Left ventricle myocardium superior (tissue), 1 donor: ENCODE data around the gene CDK5RAP1. TPM values are rescaled to one million over a fixed set of nuclear protein-coding genes. Genes with fewer than 3 reads are reported as not detected.
"Not testable (repeated sequence)": the region's sequence is repeated elsewhere in the genome, so short reads cannot be mapped to it uniquely, and the experiment has no call there.

ENCODE experiments used
- ATAC-seq: fragments of 200-7000 bp; cut with Tn5 transposase; one replicate; pipeline ENCODE4 v1.9.1; 2020; ENCODE audit warnings: mild to moderate bottlenecking, moderate library complexity
- DNase-seq: peaks from one replicate; pipeline ENCODE4 v3.0.0-alpha.2; 2020
- intact Hi-C: fragments of 100-400 bp; cut with micrococcal nuclease; formaldehyde crosslinking; loops from one replicate; pipeline ENCODE4 v1.11.0; 2022
- long read RNA-seq: library from polyadenylated mRNA; unstranded; transcript quantifications from one replicate; pipeline ENCODE4 v2.0.0, GENCODE V29; 2021
- total RNA-seq: library from RNA; stranded (reverse); fragmentation: NEBNext Ultra II Directional; extraction: Animal tissue kit (Norgen Biotek cat#: 25700); gene quantifications from one replicate; pipeline ENCODE4 v1.2.1, GENCODE V29; 2021
- donor health status: DM: no; HTN: yes; CAD: no; lungs with severe emphysema.

The CDK5RAP1 gene, protein sequence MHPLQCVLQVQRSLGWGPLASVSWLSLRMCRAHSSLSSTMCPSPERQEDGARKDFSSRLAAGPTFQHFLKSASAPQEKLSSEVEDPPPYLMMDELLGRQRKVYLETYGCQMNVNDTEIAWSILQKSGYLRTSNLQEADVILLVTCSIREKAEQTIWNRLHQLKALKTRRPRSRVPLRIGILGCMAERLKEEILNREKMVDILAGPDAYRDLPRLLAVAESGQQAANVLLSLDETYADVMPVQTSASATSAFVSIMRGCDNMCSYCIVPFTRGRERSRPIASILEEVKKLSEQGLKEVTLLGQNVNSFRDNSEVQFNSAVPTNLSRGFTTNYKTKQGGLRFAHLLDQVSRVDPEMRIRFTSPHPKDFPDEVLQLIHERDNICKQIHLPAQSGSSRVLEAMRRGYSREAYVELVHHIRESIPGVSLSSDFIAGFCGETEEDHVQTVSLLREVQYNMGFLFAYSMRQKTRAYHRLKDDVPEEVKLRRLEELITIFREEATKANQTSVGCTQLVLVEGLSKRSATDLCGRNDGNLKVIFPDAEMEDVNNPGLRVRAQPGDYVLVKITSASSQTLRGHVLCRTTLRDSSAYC
- 20.6 TPM for total RNA-seq
- long read RNA-seq, transcript CDK5RAP1-202 (14 exons, 2,122 nt) = major isoform, 27 of 50 reads
- long read RNA-seq, partial matches to known transcripts = 2 of 50 reads
- long read RNA-seq, other reads (novel, unspliced or antisense) = 19 of 50 reads

DNA sequence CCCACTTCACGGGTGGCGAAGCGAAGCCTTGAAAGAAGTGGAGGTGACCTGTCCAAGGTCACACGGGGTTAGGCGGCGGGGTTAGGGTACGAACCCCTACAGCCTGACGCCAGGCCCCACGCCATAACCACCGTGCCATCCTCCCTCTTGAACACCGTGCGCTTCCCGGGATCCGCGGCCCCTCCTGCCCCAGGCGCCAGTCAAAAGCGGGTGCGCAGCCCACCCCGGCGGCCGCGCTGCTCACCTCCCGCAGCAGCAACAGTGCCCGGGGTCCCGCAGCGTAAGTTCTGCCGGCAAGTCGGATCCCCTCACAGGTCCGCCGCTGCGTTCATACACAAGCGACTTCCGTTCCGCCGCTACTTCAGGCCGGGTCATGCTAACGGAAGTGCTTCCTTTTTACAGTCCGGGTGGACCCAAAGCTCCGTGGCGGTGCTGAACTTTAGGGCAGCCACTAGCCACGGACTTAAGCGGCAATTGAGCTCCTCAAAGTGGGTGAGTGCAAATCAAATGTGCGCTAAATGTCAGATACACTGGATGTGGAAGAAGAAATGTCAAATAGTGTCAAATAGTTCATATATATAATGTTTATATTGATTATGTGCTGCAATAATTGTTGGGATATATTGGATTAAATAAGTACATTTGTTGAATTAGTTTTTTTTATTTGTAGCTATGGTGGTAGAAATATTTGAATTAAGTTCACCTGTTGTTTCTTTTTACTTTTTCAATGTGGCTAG, at the start of gene CDK5RAP1:
Gene CDK5RAP1 (minus strand): TSS at position 336 of the 737 bp plus-strand sequence. CDS start 4,455 bp downstream, outside the sequence.
- peak; percentile 88 for DNase-seq
- intact Hi-C loops = no loop called here

GRCh38 chr20:33450867-33451266, 49.5 kb upstream of the CDK5RAP1 start:
- intact Hi-C loops = no loop called here
- ATAC-seq (no peak), DNase-seq (no peak)

More for the DNA sequence above, at the start of gene CDK5RAP1:
- peak; percentile 93 for ATAC-seq

DNA sequence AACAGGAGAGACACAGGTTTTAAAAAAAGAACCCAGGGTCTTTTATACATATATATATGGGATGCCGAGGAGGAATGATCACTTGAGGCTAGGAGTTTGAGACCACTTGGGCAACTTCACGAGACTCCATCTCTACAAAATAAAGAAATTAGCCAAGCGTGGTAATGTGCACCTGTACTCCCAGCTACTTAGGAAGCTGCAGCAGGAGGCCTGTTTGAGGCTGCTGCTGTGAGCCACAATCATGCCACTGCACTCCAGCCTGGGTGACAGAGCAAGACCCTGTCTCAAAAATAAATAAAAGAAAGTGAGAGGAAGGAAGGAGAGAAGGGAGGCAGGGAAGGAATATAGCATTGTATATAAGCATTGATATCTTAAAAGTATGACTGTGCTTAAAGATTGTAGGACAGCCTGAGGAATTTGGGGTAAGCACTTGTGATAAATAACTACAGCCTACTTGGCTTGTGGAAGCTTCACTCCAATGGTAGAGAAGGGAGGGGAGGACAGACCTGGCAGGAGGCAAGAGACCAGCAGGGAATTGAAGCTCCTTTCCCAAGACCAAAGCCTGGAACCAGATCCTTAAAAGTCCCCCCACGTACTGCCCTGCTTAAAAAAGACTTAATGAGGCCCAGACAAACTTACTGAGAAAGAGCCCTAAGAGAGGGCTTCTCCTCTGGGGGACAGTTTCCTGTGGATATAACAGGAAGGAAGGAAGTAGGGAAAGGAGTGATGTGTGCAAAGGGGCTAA, 44.7 kb upstream of the CDK5RAP1 start:
- intact Hi-C loops = no loop called here
- ATAC-seq (no peak), DNase-seq (no peak)

DNA sequence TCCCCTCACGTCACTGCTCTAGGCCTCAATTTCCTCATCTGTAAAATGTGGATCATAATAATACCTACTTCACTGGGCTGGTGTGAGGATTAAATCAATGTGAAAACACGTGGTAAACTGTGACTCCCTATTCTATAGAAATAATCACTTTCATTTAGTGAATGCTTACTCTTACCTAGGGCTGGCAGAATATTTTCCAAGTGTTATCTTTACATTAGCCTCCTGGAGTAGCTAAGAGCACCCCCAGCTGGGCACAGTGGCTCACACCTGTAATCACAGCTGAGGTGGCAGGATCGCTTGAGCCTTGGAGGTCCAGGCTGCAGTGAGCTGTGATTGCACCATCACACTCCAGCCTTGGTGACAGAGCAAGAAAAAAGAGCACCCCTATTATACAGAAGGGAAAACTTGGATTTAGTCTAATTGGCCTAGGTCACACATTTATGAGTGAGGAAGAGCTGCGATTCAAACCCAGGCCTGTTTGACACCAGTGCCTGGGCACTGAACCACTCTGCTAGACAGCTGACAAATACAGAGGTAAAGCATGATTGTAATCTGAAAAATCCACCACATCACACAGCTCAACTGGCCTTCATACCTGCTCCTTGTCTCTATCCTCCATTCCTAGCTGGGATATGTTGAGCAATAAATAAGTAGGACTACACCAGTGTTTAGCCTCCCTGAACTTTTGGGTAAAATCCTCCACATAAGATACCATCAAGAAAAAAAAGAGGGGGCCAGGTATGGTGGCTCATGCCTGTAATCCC, 43.7 kb upstream of the CDK5RAP1 start:
- peak; percentile 28 for ATAC-seq
- peak; percentile 60 for DNase-seq
- intact Hi-C loops = no loop called here

GRCh38 chr20:33443512-33444239, 42.4 kb upstream of the CDK5RAP1 start, which contains the start of gene SNTA1:
Gene SNTA1, minus strand, starts transcription at chr20:33443763. Its CDS starts 143 bp downstream, at chr20:33443620.
- intact Hi-C loops = no loop called here
- ATAC-seq (peak; percentile 86), DNase-seq (peak; percentile 98)

DNA sequence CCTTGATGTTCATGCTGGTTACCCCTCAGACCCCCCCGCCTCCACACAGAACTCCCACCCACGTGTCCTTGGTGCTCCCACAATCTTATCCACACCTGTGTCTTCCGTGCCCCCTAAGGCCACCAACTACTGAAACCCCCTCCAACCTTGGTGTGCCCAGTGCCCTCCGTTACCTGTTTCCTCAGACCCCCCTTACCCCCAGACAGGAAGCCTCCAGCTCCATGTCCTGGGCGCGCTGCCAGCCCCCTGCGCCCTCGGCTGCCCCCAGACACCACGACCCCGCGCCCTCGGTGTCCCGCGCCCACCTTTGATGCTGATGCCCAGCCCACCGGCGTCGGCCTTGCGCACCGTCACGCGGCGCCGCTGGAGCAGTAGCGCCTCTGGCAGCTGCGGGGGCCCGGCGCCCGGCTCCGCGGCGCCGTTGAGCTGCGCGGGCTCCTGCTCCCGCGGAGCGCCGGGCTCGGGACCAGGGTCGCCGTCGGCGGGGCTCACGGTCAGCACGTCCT, 41.7 kb upstream of the CDK5RAP1 start:
- DNase-seq (peak; percentile 68), ATAC-seq (peak; percentile 1)
- intact Hi-C loops = no loop called here

DNA sequence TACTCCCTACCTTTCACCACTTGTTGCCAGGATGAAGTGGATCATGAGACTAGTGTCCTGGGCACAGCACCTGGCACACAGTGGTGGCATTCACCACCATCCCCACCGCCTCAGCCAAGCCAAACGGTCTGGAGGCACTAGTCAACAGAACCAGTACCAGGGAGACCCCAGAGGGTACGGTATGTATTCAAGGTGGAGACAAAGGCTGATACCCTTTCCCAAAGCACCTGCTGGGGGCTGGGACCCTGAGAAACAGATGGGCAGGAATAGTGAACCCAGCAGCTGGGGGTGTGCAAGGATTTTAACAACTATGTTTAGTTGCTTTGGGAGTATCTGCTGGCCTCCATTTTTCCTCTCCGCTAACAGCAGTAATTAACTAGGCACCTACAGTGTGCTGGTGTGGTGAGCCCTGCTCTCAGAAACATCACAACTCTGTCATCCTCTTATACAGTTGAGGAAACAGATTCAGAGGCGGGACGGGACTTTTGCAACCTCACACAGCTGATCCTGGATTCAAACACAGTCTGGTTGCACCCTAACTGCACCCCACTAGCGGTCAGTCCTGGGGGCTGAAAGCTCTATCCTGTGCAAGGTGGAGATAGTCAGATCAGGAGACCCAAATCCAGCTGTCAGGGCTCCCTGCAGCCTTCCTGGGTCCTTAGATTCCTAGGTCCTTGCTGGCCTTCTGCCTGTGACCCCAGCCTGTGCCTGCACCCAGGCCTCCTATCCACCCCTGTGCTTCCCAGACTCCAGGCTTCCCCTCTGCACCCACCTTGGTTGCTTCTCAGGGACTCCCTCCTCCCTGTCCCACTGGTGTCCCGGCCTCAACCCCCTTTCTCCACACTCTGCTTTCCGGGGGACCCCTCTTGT, 41.1 kb upstream of the CDK5RAP1 start:
- peak; percentile 3 for ATAC-seq
- intact Hi-C loops = no loop called here
- DNase-seq = peak; percentile 45

- DNase-seq = peak; percentile 62
- peak; percentile 33 for ATAC-seq
- intact Hi-C loops = no loop called here
Measured at GRCh38 chr20:33441142-33441955, 40.0 kb upstream of the CDK5RAP1 start.

DNA sequence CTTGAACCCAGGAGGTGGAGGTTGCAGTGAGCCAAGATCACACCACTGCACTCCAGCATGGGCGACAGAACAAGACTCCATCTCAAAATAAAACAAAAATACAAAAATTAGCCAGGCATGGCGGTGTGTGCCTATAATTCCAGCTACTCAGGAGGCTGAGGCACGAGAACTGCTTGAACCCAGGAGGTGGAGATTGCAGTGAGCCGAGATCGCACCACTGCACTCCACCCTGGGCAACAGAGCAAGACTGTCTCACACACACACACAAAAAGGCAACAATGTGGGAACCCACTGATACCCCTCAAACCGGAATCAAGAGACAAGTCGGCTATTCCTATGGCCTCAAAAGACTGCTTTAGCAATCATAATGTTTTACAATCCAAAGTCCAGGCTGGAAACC, 39.2 kb upstream of the CDK5RAP1 start:
- intact Hi-C loops, ATAC-seq, DNase-seq: not testable (repeated sequence)

DNA sequence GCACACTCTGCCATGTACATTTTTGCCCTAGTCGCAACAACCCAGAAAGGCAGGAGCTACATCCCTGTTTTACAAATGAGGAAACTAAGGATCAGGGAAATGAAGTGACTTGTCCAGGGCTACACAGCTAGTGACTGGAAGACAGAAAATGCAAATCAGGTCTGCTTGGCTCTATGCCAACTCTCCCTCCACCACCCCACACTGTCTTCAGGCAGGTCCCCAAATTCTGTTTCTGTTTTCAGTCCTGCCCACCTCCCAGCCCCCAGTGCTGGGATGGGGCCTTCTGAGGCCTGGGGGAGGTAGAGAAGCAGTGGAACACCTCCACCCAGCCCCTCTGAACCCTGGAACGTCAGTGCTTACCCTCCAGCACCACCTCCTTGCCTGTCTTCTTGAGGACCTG, 37.2 kb upstream of the CDK5RAP1 start:
- intact Hi-C loops = no loop called here
- no peak for DNase-seq
- ATAC-seq = no peak

- intact Hi-C loops = no loop called here
- peak; percentile 79 for DNase-seq
- ATAC-seq = peak; percentile 57
Measured at GRCh38 chr20:33437141-33437911, 36.0 kb upstream of the CDK5RAP1 start.

DNA sequence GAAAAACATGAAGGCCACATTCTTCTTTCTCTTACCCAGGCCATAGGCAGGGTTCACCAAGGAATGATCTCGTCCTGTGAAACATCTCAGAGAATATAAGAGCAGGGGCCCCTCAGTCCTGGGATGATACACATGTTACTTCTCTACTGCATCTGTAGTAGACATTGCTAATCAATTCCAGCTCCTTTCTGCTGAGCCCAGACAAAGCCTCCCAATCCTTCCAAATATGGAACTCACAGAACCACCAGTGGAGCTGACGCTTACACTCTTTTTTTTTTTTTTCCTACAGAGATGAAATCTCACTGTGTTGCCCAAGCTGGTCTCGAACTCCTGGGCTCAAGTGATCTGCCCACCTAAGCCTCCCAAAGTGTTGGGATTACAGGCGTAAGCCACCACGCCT, 33.1 kb upstream of the CDK5RAP1 start:
- intact Hi-C loops = no loop called here
- no peak for DNase-seq
- ATAC-seq = no peak

DNA sequence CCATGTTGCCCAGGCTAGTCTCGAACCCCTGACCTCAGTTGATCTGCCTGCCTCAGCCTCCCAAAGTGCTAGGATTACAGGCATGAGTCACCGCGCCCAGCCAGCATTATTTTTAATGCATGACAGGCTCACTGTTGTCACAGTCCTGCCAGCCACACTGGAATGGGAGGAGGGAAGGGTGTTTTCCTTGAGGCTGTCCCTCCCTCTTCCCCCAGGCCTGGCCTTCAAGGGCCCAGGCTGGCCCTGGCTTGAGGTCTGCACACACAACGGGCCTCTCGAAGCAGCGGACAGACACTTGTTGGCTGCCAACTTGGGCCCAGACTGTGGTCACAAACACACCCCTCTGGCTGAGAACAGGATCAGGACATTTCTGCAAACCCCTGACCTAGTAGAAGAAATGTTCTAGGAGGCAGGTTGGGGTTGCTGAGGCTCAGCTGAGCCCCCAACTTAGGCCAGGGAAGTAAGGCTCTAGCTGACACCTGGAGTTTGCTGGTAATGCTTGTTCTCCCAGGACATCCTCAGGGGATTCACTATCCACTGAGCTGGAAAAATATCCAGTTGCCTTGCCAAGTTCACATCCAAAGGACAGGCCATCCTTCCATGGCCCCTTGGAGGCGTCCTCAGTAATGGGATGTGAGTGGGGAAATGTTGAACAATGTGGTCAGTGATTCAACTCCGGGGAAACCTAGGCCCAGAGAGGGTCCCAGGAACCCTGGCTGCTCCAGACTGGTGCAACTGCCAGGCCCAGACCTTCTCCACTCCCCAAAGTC, 32.3 kb upstream of the CDK5RAP1 start:
- ATAC-seq (peak; percentile 86), DNase-seq (peak; percentile 75)
- intact Hi-C loops = no loop called here

- DNase-seq (peak; percentile 53), ATAC-seq (peak; percentile 68)
- intact Hi-C loops = no loop called here
Measured at GRCh38 chr20:33431797-33432381, 30.6 kb upstream of the CDK5RAP1 start.
